ENCODE data around the gene BOD1L1.
"Not testable (repeated sequence)": the region's sequence is repeated elsewhere in the genome, so short reads cannot be mapped to it uniquely, and the experiment has no call there.

Gene BOD1L1

GRCh38 chr4:13618212-13618806 is 9.2 kb downstream of the BOD1L1 start:
- FAIRE-seq = no peak

- no peak for FAIRE-seq
These were observed 9.7 kb downstream of the BOD1L1 start for GRCh38 chr4:13617801-13618200.

DNA sequence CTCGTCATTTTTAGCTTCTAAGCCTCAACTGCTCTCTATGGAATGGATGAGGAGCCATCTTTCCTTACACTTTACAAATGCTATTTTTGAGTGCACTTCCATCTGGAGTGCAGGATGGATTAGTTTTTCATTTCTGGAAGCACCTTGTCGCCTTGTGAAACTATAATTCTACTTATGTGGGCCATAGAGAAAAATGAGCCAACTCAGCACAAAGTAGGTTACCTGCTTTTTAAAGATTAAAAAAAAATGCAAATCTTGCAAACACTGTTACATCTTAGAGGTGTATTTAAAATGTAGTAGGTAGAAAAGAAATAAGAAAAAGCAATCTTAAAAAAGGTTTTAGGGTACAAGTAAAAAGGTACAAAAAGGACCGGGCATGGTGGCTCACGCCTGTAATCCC is 10.9 kb downstream of the BOD1L1 start:
- FAIRE-seq = no peak

DNA sequence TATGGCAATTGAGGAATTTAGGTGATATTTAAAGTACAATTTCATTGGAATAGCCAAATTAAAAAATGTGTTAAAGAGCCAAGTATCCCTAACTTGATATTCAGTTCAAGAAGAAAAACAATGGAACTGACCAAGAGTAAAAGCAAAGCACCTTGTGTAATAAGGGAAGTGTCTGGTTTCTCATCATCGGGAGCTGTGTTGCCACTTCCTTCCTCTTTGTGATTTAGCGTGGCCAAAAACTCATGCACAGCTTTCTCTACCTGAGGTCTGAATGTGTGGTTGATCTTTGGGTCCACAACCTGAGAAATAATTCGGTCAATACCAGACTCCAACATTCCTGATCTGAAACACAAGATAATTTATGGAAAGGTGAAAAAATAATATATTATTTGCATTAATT is 12.4 kb downstream of the BOD1L1 start:
- FAIRE-seq = no peak

GRCh38 chr4:13612569-13612968 is 15.0 kb downstream of the BOD1L1 start:
- FAIRE-seq = no peak

DNA sequence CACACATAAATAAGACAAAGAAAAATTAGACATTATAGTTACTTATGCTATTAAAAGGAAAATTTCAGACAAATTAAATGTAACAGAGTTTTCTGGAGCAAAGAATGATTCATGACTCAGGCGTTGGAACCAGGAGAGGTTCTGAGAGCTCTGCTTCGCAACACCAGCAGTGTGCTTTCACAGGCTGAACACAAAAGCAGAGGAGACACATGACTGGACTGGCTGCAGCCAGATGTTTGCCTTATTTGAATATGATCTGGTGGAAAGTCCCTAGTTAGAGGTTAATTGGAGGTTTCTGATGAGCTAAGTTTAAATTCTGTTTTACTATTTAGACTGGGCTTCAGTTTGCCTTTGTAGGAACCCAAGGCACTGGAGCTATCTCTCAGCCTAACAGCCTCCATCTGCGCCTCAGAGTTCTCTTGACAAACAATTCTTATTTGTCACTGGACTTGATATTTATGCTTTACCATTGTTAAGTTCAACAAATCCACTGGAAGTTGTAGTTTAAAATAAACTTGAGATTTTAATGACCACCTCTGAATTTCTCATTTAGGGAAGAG is 16.2 kb downstream of the BOD1L1 start:
- FAIRE-seq = no peak

DNA sequence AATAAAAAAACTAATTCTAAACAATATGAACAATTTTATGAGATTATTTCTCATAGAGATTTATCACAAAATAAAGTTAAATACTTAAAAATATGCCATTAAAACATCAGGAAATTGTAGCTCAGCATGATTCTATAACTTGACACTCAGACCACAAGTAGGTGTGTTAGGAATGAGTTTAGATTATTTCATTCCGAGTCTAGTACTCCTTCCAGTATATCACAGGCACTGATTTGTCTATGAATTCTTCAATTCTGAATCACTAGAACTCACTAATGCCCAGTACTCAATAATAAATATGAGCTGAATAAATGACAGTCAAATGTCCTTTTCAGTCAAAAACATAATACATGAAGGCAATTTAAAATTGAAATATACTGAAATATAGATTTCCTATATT is 22.2 kb downstream of the BOD1L1 start:
- peak; percentile 32 for FAIRE-seq

- no peak for FAIRE-seq
These were observed 25.7 kb downstream of the BOD1L1 start for GRCh38 chr4:13601848-13602247.

GRCh38 chr4:13601048-13601447 is 26.5 kb downstream of the BOD1L1 start:
- FAIRE-seq = no peak

DNA sequence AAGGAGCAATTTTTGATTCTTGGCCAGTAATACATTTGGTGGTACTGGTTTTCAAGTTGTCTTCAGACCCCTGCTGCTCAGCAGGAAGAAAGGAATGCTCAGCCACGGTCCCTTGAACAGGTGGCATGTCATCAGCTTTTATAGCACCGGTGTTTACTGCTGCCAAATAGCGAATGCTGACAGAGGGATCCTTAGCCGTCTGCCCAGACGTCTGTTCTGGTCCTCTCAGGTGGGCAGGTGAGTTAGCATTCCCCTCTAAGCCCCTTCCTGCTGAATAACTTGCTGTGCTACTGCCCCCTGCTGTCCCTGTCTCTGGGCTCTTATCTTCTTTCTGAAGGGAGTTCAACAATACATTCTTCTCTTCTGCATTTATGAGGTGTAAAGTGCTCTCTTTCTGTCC is 28.4 kb downstream of the BOD1L1 start:
- no peak for FAIRE-seq

DNA sequence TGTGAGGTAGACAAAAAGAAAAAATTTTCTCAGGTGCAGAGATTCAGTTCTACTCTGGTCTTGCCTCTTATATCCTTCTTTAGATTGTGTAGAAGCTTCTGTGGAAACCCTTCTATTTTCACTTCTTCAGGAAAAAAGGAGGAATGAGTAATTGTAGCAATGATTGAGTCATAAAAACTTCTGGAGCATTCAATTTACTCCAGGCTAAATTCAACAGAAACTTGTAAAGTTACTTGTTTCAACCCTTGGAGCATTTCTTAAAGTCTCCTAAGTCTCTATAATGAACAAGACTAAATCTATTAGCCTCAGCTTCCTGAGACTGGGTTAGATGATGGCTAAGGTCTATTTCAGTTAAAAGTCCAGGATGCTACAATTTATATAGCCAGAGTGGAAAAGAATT is 29.9 kb downstream of the BOD1L1 start:
- FAIRE-seq = no peak

DNA sequence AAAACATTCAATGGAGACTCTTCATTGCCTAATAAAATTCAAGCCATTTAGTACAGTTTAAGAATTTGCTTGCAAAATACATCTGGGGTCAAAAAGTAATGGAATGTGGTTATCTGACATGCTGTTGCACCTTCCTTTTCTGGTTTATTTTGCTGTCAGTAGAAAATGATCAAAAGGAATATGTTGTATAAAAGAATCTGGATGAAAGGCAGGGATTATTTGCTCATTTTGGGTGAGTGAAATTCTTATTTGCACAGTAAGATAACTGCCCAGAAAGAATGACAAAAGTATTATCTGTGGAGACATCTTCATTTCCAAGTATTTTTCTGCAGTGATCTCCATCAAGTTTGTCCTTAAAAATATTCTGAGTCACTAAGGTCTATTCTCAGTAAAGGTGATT is 30.4 kb downstream of the BOD1L1 start:
- no peak for FAIRE-seq

DNA sequence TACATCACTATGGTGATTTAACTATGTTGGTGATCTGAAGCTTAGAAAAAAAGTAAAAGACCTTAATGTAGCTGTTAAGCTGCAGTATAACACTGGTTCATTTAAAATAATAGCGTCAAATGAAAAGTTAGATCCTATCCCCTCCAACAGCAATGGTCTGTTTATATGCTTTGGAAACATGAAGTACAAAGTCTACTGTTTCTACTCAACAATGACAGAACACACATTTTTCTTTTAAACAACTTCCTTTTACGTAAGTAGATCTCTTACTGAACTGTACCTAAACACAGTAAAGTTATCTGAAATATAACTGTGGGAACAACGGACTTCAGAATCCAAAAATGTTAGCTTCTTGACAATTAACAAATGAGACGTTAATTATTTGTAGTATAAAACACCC is 35.3 kb downstream of the BOD1L1 start:
- no peak for FAIRE-seq

GRCh38 chr4:13590766-13591165 is 36.8 kb downstream of the BOD1L1 start:
- no peak for FAIRE-seq

DNA sequence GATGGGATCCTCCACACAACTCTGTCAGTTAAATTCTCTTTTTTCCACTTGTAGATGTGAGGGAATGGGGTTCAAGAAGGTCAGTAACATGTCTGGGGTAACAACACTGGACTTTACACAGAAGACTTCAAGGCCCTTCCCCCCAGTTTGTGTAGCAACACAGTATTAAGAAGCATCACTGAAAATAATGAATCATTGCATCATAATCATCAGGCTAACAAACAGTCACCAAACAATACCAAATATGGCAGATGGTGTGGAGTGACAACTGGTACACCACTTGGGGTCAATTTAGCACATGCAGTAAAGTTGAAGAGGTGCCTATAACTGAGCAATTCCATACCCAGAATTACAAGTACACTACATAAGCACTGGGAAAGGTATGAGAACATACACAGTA is 38.6 kb downstream of the BOD1L1 start:
- FAIRE-seq = no peak

DNA sequence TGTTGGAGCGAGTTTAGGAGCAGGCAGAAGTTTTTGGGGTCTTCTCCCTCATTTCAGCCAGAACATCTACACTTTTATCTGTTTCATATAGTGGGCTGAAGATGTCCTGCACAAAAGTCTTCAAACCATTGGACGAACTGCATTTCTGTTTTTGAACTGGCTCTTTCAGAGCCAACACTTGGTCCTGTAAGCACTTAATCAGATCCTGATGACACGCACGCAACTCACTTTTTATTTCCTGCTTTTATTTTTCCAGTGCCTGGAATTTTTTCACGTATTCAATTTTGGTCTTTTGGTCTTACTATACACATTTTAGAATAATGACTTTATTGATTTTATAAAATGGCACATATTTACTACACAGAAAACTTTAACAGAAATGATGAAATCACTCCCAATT is 43.0 kb downstream of the BOD1L1 start:
- no peak for FAIRE-seq

DNA sequence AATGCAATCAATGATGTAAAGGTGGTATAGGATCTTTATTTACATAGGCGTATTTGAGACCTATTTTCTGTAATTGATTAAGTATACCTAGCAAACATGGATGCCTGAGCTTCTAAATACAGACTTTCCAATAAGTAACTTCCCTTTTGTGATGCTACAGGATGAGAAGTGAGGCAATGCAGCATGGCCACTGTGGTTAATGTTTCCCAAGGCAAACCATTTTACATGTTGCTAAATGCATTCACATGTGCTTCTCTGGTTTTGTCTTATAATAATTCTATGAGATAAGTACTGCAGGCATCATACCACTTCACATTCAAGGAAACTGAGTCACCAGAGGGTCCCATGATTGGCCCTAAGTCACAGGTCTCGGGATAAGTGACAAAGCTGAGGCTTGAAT is 47.5 kb downstream of the BOD1L1 start:
- no peak for FAIRE-seq

DNA sequence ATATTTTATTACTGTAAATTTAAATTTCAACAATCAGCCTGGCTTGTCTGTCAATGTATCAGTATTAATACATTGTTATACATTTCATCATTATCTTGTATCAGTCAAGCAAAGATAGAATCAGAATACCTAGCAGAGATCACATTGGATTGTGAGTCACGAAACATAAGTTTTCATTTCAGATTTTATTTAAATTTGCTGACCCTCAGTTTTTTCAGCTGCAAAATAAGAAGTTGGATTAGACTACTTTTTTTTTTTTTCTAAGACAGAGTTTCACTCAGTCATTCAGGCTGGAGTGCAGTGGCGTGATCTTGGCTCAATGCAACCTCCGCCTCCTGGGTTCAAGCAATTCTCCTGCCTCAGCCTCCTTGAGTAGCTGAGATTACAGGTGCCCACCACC is 49.9 kb downstream of the BOD1L1 start:
- FAIRE-seq = no peak

DNA sequence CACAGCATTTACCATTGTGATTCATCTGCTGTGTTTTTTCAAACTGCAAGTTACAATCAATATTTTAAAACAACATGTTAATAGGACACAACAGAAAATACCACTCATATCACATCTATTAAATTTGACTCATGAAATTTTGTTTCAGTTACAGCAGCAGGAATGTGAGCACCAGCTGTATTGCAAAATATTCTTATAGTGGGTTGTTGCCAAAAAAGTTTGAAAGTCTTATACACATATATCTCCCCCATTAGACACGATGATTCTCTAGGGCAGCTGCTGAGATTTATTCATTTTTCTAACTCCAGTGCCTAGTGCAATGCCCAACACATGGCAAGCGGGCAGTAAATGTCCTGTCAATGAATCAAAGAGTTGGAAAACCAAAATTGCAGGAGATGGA is 56.6 kb downstream of the BOD1L1 start:
- FAIRE-seq = no peak

- no peak for FAIRE-seq
These were observed 60.4 kb downstream of the BOD1L1 start for GRCh38 chr4:13567125-13567524.

DNA sequence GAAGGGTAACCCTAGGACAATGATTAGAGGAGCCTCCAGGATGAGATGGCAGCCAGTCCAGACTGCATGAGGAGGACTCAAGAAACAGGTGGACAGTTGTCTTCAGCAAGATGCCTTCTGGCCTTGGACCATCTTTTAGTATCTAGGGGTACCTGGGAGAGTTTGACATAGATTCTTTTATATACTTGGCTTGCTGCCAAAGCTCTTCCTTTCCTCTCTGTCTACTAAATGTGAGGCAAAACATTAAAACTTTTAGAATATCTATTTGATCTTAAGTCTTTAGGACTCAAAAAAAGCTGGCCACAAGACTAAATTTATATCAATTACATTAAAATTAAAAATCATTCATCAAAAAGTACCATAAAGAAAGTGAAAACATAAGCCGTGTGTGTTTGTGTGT is 64.6 kb downstream of the BOD1L1 start:
- no peak for FAIRE-seq

DNA sequence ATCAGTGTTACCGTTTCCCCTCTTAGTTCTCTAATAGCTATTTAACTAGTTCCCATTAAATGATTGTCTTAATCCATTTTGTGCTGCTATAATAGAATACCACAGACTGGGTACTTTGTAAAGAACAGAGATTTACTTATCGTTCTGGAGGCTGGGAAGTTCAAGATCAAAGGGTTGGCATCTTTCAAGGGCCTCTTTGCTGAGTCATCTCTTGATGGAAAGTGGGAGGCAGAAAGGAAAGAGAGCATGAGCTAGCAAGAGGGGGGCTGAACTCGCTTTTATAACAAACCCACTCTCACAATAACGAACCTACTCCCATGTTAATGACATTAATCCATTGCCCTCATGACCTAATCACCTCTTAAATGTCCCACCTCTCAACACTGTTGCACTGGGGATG is 65.9 kb downstream of the BOD1L1 start:
- FAIRE-seq = no peak

DNA sequence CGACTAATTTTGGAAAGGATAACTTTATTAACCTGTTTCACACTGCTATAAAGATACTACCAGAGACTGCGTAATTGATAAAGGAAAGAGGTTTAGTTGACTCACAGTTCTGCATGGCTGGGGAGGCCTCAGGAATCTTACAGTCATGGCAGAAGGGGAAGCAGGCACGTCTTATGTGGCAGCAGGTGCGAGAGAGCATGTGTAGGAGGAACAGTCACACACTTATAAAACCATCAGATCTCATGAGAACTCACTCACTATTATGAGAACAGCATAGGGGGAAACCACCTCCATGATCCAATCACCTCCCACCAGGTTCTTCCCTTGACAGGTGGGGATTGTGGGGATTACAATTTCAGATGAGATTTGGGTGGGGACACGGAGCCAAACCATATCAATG is 67.4 kb downstream of the BOD1L1 start:
- FAIRE-seq = not testable (repeated sequence)

- FAIRE-seq = no peak
These were observed 68.1 kb downstream of the BOD1L1 start for GRCh38 chr4:13559413-13559812.

- no peak for FAIRE-seq
These were observed 68.6 kb downstream of the BOD1L1 start for GRCh38 chr4:13558881-13559280.

- FAIRE-seq = no peak
These were observed 72.2 kb downstream of the BOD1L1 start for GRCh38 chr4:13555325-13555724.

All from A204.1 (cell line).